Heart right ventricle (tissue), 16 donors: Measurements from ENCODE around the gene B4GALT6. TPM values are rescaled to one million over a fixed set of nuclear protein-coding genes. Genes with fewer than 3 reads are reported as not detected.

ENCODE experiments used
- ATAC-seq, 8 donors: fragments of 200-7000 bp; cut with Tn5 transposase; one replicate each; pipeline ENCODE4 v1.9.1; 2020; ENCODE audit warnings: mild to moderate bottlenecking in 8 of 8, moderate library complexity in 8 of 8, moderate number of reproducible peaks in 1 of 8
- DNase-seq, 2 donors: peaks; one replicate each; pipeline ENCODE4 v3.0.0-alpha.2; 2020
- H3K27ac ChIP-seq, 10 donors: fragments of 200-600 bp; sonication (generic) in 2 of 10; one replicate each; pipeline versions ENCODE4 v1.5.0 to v1.8.0; 2020 to 2022; ENCODE audit warnings: mild to moderate bottlenecking in 3 of 10
- H3K27me3 ChIP-seq, 7 donors: fragments of 200-600 bp; one replicate each; pipeline ENCODE4 v1.8.0; 2021 to 2022; ENCODE audit warnings: mild to moderate bottlenecking in 2 of 7
- H3K36me3 ChIP-seq, 9 donors: fragments of 200-600 bp; sonication (generic) in 1 of 9; one replicate each; pipeline versions ENCODE4 v1.5.0 to v1.8.0; 2020 to 2022; ENCODE audit warnings: mild to moderate bottlenecking in 2 of 9
- H3K4me1 ChIP-seq, 9 donors: fragments of 200-600 bp; sonication (generic) in 1 of 9; one replicate each; pipeline versions ENCODE4 v1.5.0 to v1.8.0; 2020 to 2022; ENCODE audit warnings: mild to moderate bottlenecking in 4 of 9
- H3K4me3 ChIP-seq, 10 donors: fragments of 200-600 bp; sonication (generic) in 2 of 10; one replicate each; pipeline versions ENCODE4 v1.5.0 to v1.8.0; 2020 to 2022; ENCODE audit warnings: mild to moderate bottlenecking in 7 of 10, moderate library complexity in 2 of 10
- H3K9me3 ChIP-seq, 11 donors: fragments of 200-600 bp in 10 of 11; sonication (generic) in 2 of 11; one replicate each; pipeline versions ENCODE4 v1.5.0 to v1.8.0; 2013 to 2022; ENCODE audit warnings: mild to moderate bottlenecking in 2 of 11, control low read depth in 1 of 11, moderate library complexity in 1 of 11
- CTCF ChIP-seq, 9 donors: fragments of 200-600 bp; sonication (generic) in 2 of 9; IDR thresholded peaks; one replicate each; pipeline versions ENCODE4 v1.5.0 to v1.8.0; 2021 to 2022; ENCODE audit warnings: antibody characterized with exemption in 9 of 9, mild to moderate bottlenecking in 5 of 9, moderate library complexity in 1 of 9
- WGBS, 2 donors: extraction: QIAGEN DNeasy Blood & Tissue Kit; methylation state at CpG; one replicate each; pipeline ENCODE4 v1.1.7; 2013; ENCODE audit warnings: inconsistent platforms in 1 of 2; 5-methylcytosine and 5-hydroxymethylcytosine counted together
- intact Hi-C, 10 donors: fragments of 100-400 bp; cut with DNase I; formaldehyde crosslinking; loops; one replicate each; pipeline versions ENCODE4 v1.11.1 to v1.14.2; 2022
- polyA plus RNA-seq, 2 donors: library from polyadenylated mRNA; stranded (reverse); fragments of 200-250 nt; gene quantifications; one replicate each; pipeline ENCODE4 v1.2.3, GENCODE V29; 2013
- total RNA-seq, 10 donors: library from RNA; stranded (reverse); fragmentation: NEBNext Ultra II Directional in 3 of 10; extraction: Animal tissue kit (Norgen Biotek cat#: 25700) in 3 of 10; gene quantifications; one replicate each; pipeline versions ENCODE4 v1.2.1 to v1.2.4, GENCODE V29; 2021 to 2023
- donor health status: Arrhythmogenic right ventricular cardiomyopathy.
- donor health status: ischemic (EF 13 %, LVEDD 7.1; RV severe dilation, severe dysfunction).
- donor health status: healthy with polysubstance abuse.
- donor health status: DM: no; HTN: yes; CAD: no.
- donor health status: DM: no; HTN: no; CAD: no.
- donor health status: ischemic (EF 25% LVEDD 6.9; RV normal size, moderate dysfunction).
- donor health status: ischemic (EF 25% LVEDD 5.7; RV mildly dilated, moderate dysfunction).
- donor health status: healthy.
- donor health status: DM: yes; HTN: yes; CAD: no.
- donor health status: Ischemic cardiomyopathy.
- donor health status: ischemic (EF 35%, LVEDD 5.7; RV mildly dilated, moderate dysfunction).
- donor health status: nonischemic (EF 11% LVEDD 7.7; RV severe dilation, severe dysfunction).
- donor health status: DM: yes; HTN: yes; CAD: no.
- donor health status: PGD.
- donor health status: ischemic (EF 29% LVEDD 5.4; RV normal size, mild dysfunction).
- donor health status: nonischemic (EF 23%, LVEDD 6.1; RV moderate dilation, normal function).

Gene B4GALT6
- total and polyA plus RNA-seq, 12 donors = 0.61 to 19.6 (median 7.8) TPM

- no peaks in the 10 kb centered on the region for H3K4me1 ChIP-seq
- DNase-seq (no peak), ATAC-seq (no peak)
- no peaks in the 10 kb centered on the region for H3K36me3 ChIP-seq
- H3K27ac ChIP-seq = no peak overlapping the region
- TF ChIP-seq CTCF (IDR thresholded peaks at IDR 0.05) = no peak
- intact Hi-C loops = no loop called here
- no peaks in the 10 kb centered on the region for H3K9me3 ChIP-seq
- no peaks in the 10 kb centered on the region for H3K27me3 ChIP-seq
- no peak overlapping the region for H3K4me3 ChIP-seq
- WGBS, 2 donors = 34 to 54% methylated on average over 1 of the region's 1 CpG
Observed at GRCh38 chr18:31577195-31577594, 107.2 kb downstream of the B4GALT6 start.

DNA sequence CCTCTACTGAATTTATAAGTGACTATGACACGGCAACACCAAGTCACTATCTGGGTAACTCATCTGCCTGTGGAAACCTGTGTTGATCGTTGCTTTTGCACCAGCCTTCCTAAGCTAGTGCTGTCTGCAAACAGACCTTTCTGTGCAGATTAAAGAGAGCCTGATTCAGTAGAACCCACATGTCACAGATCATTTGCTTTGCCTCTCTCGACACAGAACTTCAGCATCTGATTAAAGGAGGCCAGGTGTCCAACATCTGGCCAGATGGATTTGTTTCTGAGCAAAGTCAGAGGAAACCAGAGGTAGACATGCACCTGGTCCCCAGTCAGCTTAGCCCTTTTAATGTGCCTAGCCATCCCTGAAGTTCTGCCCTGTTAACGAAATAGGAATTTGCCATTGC, 107.7 kb downstream of the B4GALT6 start:
- Histone ChIP-seq H3K36me3 (no peaks in the 10 kb centered on the region), H3K4me1 (no peaks in the 10 kb centered on the region), H3K27ac (no peak overlapping the region), H3K27me3 (no peaks in the 10 kb centered on the region), H3K9me3 (no peaks in the 10 kb centered on the region), H3K4me3 (no peak overlapping the region)
- intact Hi-C loops = no loop called here
- TF ChIP-seq CTCF (IDR thresholded peaks at IDR 0.05) = no peak
- no peak for DNase-seq
- 60 to 68% methylated on average over 4 of the region's 4 CpGs for WGBS, 2 donors
- no peak for ATAC-seq

- H3K27me3 ChIP-seq = no peaks in the 10 kb centered on the region
- no peak for DNase-seq
- no peaks in the 10 kb centered on the region for H3K9me3 ChIP-seq
- no peak overlapping the region for H3K4me3 ChIP-seq
- no peak for ATAC-seq
- no peak for TF ChIP-seq CTCF (IDR thresholded peaks at IDR 0.05)
- H3K36me3 ChIP-seq = no peaks in the 10 kb centered on the region
- H3K4me1 ChIP-seq = no peaks in the 10 kb centered on the region
- WGBS, 2 donors = 60 to 68% methylated on average over 3 of the region's 3 CpGs
- H3K27ac ChIP-seq = no peak overlapping the region
- intact Hi-C loops = no loop called here
Observed at GRCh38 chr18:31575515-31576257, 108.7 kb downstream of the B4GALT6 start.

DNA sequence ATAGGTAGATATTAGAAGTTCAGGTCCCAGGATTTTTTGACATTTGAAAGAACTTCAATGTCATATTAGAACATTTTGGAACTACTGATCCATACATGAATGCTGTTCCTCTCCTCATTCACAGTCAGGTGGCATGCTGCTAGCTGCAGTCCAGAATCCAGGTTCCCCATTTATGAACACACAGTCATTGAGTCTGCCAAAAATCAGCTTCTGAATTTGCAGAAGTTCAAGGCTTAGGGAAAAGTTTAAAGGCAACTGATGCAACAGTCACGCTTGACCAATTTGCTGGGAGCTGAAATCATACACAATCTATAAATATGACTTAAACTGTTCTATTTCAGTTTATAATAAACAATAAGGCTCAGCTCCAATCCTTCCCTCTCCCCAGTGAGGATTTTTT, 110.0 kb downstream of the B4GALT6 start:
- Histone ChIP-seq H3K27me3 (no peaks in the 10 kb centered on the region), H3K36me3 (no peaks in the 10 kb centered on the region), H3K4me3 (no peak overlapping the region), H3K9me3 (no peaks in the 10 kb centered on the region), H3K27ac (no peak overlapping the region), H3K4me1 (no peaks in the 10 kb centered on the region)
- intact Hi-C loops = loop anchor here in 1 of 10 donors (5.0 kb wide), 1 partner anchor 38 kb away; no protein-coding TSS in a partner anchor
- ATAC-seq (no peak), DNase-seq (no peak)
- TF ChIP-seq CTCF (IDR thresholded peaks at IDR 0.05) = no peak
- WGBS, 2 donors = 84 to 94% methylated on average over 1 of the region's 1 CpG

Other genes starting within 250 kb of the B4GALT6 start
- not detected for gene DSG3, start 236.8 kb downstream of the B4GALT6 start, total RNA-seq
- under 1 TPM in 1 of 2 donors, not detected in 1; 0.04 TPM for gene DSG3, start 236.8 kb downstream of the B4GALT6 start, polyA plus RNA-seq
- 10 to 100 TPM; 36.0 to 53.8 (median 41.4) TPM for gene DSG2, start 186.4 kb downstream of the B4GALT6 start, total RNA-seq
- 1 to 10 TPM; 7.6 to 8.2 TPM for gene DSG2, start 186.4 kb downstream of the B4GALT6 start, polyA plus RNA-seq
- 1 to 10 TPM in 1 of 10 donors, not detected in 9; 1.6 TPM for gene TTR, start 92.7 kb downstream of the B4GALT6 start, total RNA-seq
- gene TTR, start 92.7 kb downstream of the B4GALT6 start, polyA plus RNA-seq = under 1 TPM in 1 of 2 donors, not detected in 1; 0.46 TPM
- under 1 TPM in 2 of 10 donors, not detected in 8; 0.21 TPM for gene SLC25A52, start 76.3 kb upstream of the B4GALT6 start, total RNA-seq
- not detected for gene SLC25A52, start 76.3 kb upstream of the B4GALT6 start, polyA plus RNA-seq